ENCODE results near the gene LRSAM1. TPM values are rescaled to one million over a fixed set of nuclear protein-coding genes. Genes with fewer than 3 reads are reported as not detected.

The LRSAM1 gene
- total and polyA plus RNA-seq, 2 of the 8 experiments (the other 6 are each of a cell fraction or from before 2014, with no cell fraction given): 9.7 to 18.3 TPM

DNA sequence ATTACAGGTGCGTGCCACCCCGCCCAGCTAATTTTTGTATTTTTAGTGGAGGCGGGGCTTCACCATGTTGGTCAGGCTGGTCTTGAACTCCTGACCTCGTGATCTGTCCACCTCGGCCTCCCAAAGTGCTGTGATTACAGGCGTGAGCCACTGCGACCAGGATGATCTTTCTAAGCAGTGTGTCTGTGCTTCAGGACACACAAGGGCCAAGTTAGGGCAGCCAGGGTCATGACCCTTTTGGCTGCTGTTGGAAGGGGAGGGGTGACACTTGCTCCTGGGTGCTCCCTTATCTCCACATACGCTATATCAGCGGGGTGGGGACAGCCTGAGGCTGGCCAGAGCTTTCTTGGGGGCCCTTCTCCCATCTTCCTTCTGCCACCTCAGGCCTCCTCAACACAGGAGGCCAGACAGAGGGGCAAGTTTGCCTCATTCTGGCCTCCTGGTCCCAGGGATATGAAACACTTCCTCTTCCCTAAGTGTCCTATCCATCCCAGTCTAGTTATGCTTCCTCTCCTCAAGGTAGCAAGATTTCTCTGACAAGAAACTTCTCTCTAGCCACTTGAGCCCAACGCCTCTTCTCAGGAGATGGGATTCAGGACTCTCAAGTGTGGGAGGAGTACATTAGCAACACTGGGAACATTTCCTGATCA lies 29.1 kb upstream of the LRSAM1 start:
- DNase-seq (ENCODE audit: low read depth in 1 of 2, low spot score in 2 of 2): no peak
- Histone ChIP-seq H2BK12ac (ENCODE audit: low read depth, low read length) (no peak overlapping the region), H2BK5ac (ENCODE audit: low read depth, low read length) (no peak overlapping the region), H3K4me2 (ENCODE audit: insufficient read depth in 1 of 2, low read depth in 2 of 2, low read length in 2 of 2) (peak overlapping the region; percentile 58 to 74; a peak in 1 of 4 replicates), H2BK15ac (ENCODE audit: low read length) (no peak overlapping the region), H4K8ac (ENCODE audit: extremely low read depth, insufficient read depth, low read length) (peak overlapping the region; percentile 8; the same call in 1 of the 2 replicates), H3K23me2 (ENCODE audit: low read depth, low read length) (peaks cover 13% of the 10 kb centered on the region), H4K20me1 (replicated peaks in 1 of 2; ENCODE audit: control insufficient read depth in 1 of 2, insufficient read depth in 2 of 2, low read length in 2 of 2) (peaks cover 2 to 6% of the 10 kb centered on the region in 2 experiments), H3K79me2 (ENCODE audit: control insufficient read depth in 1 of 2, insufficient read depth in 2 of 2, low read length in 2 of 2) (peaks cover 7 to 34% of the 10 kb centered on the region in 2 experiments), H3K27me3 (replicated peaks in 1 of 4; ENCODE audit: control insufficient read depth in 3 of 4, extremely low read depth in 1 of 4, insufficient read depth in 3 of 4, low read length in 3 of 4) (no peaks in the 10 kb centered on the region), H3K36me3 (ENCODE audit: control insufficient read depth in 2 of 4, insufficient read depth in 4 of 4, low read length in 3 of 4) (no peaks in the 10 kb centered on the region), H3K4ac (replicated peaks; ENCODE audit: insufficient read length, low read depth, low read length) (no peak overlapping the region), H3K23ac (ENCODE audit: insufficient read length) (no peak overlapping the region), H4K5ac (ENCODE audit: insufficient read length, low read depth, low read length) (no peak overlapping the region), H3K18ac (ENCODE audit: extremely low read depth, low read length) (no peak overlapping the region), H3K27ac (ENCODE audit: low read depth, low read length) (no peak overlapping the region), H3K9me3 (ENCODE audit: insufficient read depth in 2 of 2, low read depth in 1 of 2, low read length in 1 of 2) (no peaks in the 10 kb centered on the region), H3K56ac (replicated peaks; ENCODE audit: insufficient read length, low read depth, low read length) (no peak overlapping the region), H2AK5ac (ENCODE audit: low read depth, low read length) (no peak overlapping the region), H3K14ac (ENCODE audit: insufficient read length) (no peak overlapping the region), H2AFZ (ENCODE audit: low read length) (no peak overlapping the region), H3K9ac (replicated peaks in 1 of 4; ENCODE audit: extremely low read depth in 1 of 4, low read depth in 3 of 4, low read length in 3 of 4) (peak overlapping the region in 1 of 4 experiments; percentile 13; a peak in 2 of 7 replicates), H2BK20ac (ENCODE audit: low read length) (no peak overlapping the region), H2BK120ac (replicated peaks; ENCODE audit: low read depth, low read length) (no peak overlapping the region), H3K79me1 (ENCODE audit: low read depth, low read length) (peaks cover 4% of the 10 kb centered on the region), H4K91ac (replicated peaks; ENCODE audit: insufficient read length, low read length) (no peak overlapping the region), H3K4me3 (ENCODE audit: extremely low read depth in 1 of 4, insufficient read depth in 2 of 4, low read depth in 3 of 4, low read length in 4 of 4) (peak overlapping the region in 3 of 4 experiments; percentile 11 to 96 (median 94); a peak in 2 of 8 replicates), H3K4me1 (replicated peaks in 1 of 4; ENCODE audit: control insufficient read depth in 3 of 4, insufficient read depth in 4 of 4, low read length in 3 of 4) (peaks cover 0 to 12% (median 7%) of the 10 kb centered on the region in 4 experiments; a peak in 6 of 7 replicates)
- 92% methylated on average over 10 of the region's 10 CpGs; no CpG with 5 or more reads in 1 of the 2 experiments for WGBS, 2 experiments (ENCODE audit: extremely low coverage in 1 of 2, insufficient coverage in 1 of 2, insufficient read length in 1 of 2, insufficient replicate concordance in 2 of 2, low coverage in 1 of 2, low lambda C conversion rate in 2 of 2, missing lambda C conversion rate in 1 of 2)
- FAIRE-seq: no peak
- ChIA-PET POLR2A (ENCODE audit: partially characterized antibody) (interaction anchor here (1.5 to 6.3 kb wide), 4 partner anchors 13 to 29 kb away, joined by 3 to 59 read pairs (median 28); partner anchors contain the start of genes LRSAM1, RPL12 and SLC2A8), CTCF (ENCODE audit: partially characterized antibody) (interaction anchor here (0.9 to 1.9 kb wide), 3 partner anchors 24 to 145 kb away, joined by 3 to 7 read pairs (median 4); partner anchors contain the start of gene SLC2A8)
- TF ChIP-seq KDM1A (IDR thresholded peaks at IDR 0.05; ENCODE audit: borderline replicate concordance, low read length): no peak
- no peak for TF ChIP-seq GTF2F1 (IDR thresholded peaks at IDR 0.05; ENCODE audit: borderline replicate concordance, low read depth, low read length)
- TF ChIP-seq POU5F1 (IDR thresholded peaks at IDR 0.05; ENCODE audit: low read depth, low read length): no peak
- TF ChIP-seq, protein P1, sequence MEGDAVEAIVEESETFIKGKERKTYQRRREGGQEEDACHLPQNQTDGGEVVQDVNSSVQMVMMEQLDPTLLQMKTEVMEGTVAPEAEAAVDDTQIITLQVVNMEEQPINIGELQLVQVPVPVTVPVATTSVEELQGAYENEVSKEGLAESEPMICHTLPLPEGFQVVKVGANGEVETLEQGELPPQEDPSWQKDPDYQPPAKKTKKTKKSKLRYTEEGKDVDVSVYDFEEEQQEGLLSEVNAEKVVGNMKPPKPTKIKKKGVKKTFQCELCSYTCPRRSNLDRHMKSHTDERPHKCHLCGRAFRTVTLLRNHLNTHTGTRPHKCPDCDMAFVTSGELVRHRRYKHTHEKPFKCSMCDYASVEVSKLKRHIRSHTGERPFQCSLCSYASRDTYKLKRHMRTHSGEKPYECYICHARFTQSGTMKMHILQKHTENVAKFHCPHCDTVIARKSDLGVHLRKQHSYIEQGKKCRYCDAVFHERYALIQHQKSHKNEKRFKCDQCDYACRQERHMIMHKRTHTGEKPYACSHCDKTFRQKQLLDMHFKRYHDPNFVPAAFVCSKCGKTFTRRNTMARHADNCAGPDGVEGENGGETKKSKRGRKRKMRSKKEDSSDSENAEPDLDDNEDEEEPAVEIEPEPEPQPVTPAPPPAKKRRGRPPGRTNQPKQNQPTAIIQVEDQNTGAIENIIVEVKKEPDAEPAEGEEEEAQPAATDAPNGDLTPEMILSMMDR (IDR thresholded peaks at IDR 0.05; ENCODE audit: control extremely low read depth in 1 of 3, insufficient read depth in 1 of 3, low read depth in 1 of 3, low read length in 3 of 3): no peak
- no peak for TF ChIP-seq RNF2 (IDR thresholded peaks at IDR 0.05; ENCODE audit: borderline replicate concordance, low read depth, low read length, missing control alignments, poor library complexity, severe bottlenecking)
- no peak for TF ChIP-seq TEAD4 (IDR thresholded peaks at IDR 0.05; ENCODE audit: low read depth, low read length)
- TF ChIP-seq CEBPB (IDR thresholded peaks at IDR 0.05; ENCODE audit: low read depth, low read length): no peak

Data from H1 (cell line).